HL-60 (cell line): ENCODE results near the gene TAGLN.
A peak's percentile ranks its signal among the peaks of the same experiment; 100 is the strongest.

Source experiments
- DNase-seq, 2 experiments: peaks; one replicate each; pipeline ENCODE4 v3.0.0-alpha.2; 2010 to 2020; ENCODE audit warnings: low read depth in 1 of 2, low spot score in 1 of 2
- H3K27ac ChIP-seq: fragments of 250-450 bp; sonication (Bioruptor Pico); replicated peaks from 2 replicates; pipeline ENCODE4 v1.5.1; 2020; ENCODE audit warnings: mild to moderate bottlenecking, moderate library complexity
- H3K27me3 ChIP-seq: fragments of 250-450 bp; sonication (Bioruptor Pico); 2 replicates; pipeline ENCODE4 v1.5.1; 2021; ENCODE audit warnings: mild to moderate bottlenecking, moderate library complexity; ENCODE audit not compliant: insufficient read depth, poor library complexity, severe bottlenecking
- H3K4me3 ChIP-seq: replicated peaks from 2 replicates; pipeline ENCODE4 v1.5.1; 2011; ENCODE audit warnings: mild to moderate bottlenecking, control low read depth, low read length; ENCODE audit not compliant: insufficient read depth
- GABPA ChIP-seq: IDR thresholded peaks from 2 replicates; pipeline ENCODE4 v1.6.1; 2012; ENCODE audit warnings: low read depth
- POLR2AphosphoS5 ChIP-seq: IDR thresholded peaks from 2 replicates; pipeline ENCODE4 v1.6.1; 2012; ENCODE audit warnings: low read depth
- SPI1 ChIP-seq: IDR thresholded peaks from 2 replicates; pipeline ENCODE4 v1.6.1; 2012; ENCODE audit warnings: low read depth, mild to moderate bottlenecking, borderline replicate concordance
- TF ChIP-seq, protein P1 (sequence below): IDR thresholded peaks from one replicate; pipeline ENCODE4 v1.5.1; 2011; ENCODE audit warnings: low read length, control low read depth, inconsistent platforms; ENCODE audit not compliant: insufficient read depth
- TF ChIP-seq, protein P2 (sequence below): IDR thresholded peaks from 2 replicates; pipeline ENCODE4 v1.6.1; 2012; ENCODE audit warnings: low read depth; ENCODE audit not compliant: insufficient replicate concordance

TAGLN gene

DNA sequence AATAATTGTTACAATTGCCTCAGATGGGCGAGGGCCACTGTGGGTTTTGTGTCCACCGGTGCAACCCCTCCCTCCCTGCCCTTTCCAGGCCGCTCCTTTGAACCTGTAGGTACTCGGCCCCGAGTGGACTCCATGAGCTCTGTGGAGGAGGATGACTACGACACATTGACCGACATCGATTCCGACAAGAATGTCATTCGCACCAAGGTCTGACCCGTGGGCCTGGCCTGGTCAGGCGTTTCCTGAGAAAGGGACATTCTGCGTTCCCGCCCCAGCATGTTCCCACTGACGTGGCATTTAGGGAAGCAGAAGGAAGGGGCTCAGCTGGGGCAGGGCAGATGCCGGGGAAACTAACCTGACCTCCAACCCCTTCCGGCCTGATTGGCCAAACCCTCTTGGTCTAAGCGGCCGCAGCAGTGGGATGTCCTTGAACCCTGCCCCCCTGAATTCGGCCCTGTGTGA, 10.5 kb upstream of the TAGLN start:
- Histone ChIP-seq H3K27ac (no peak overlapping the region), H3K4me3 (no peak overlapping the region), H3K27me3 (no peaks in the 10 kb centered on the region)
- no peak for DNase-seq
- TF ChIP-seq SPI1 (no peak), GABPA (no peak)
- TF ChIP-seq, protein P1, sequence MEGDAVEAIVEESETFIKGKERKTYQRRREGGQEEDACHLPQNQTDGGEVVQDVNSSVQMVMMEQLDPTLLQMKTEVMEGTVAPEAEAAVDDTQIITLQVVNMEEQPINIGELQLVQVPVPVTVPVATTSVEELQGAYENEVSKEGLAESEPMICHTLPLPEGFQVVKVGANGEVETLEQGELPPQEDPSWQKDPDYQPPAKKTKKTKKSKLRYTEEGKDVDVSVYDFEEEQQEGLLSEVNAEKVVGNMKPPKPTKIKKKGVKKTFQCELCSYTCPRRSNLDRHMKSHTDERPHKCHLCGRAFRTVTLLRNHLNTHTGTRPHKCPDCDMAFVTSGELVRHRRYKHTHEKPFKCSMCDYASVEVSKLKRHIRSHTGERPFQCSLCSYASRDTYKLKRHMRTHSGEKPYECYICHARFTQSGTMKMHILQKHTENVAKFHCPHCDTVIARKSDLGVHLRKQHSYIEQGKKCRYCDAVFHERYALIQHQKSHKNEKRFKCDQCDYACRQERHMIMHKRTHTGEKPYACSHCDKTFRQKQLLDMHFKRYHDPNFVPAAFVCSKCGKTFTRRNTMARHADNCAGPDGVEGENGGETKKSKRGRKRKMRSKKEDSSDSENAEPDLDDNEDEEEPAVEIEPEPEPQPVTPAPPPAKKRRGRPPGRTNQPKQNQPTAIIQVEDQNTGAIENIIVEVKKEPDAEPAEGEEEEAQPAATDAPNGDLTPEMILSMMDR = no peak
- TF ChIP-seq, protein P2, sequence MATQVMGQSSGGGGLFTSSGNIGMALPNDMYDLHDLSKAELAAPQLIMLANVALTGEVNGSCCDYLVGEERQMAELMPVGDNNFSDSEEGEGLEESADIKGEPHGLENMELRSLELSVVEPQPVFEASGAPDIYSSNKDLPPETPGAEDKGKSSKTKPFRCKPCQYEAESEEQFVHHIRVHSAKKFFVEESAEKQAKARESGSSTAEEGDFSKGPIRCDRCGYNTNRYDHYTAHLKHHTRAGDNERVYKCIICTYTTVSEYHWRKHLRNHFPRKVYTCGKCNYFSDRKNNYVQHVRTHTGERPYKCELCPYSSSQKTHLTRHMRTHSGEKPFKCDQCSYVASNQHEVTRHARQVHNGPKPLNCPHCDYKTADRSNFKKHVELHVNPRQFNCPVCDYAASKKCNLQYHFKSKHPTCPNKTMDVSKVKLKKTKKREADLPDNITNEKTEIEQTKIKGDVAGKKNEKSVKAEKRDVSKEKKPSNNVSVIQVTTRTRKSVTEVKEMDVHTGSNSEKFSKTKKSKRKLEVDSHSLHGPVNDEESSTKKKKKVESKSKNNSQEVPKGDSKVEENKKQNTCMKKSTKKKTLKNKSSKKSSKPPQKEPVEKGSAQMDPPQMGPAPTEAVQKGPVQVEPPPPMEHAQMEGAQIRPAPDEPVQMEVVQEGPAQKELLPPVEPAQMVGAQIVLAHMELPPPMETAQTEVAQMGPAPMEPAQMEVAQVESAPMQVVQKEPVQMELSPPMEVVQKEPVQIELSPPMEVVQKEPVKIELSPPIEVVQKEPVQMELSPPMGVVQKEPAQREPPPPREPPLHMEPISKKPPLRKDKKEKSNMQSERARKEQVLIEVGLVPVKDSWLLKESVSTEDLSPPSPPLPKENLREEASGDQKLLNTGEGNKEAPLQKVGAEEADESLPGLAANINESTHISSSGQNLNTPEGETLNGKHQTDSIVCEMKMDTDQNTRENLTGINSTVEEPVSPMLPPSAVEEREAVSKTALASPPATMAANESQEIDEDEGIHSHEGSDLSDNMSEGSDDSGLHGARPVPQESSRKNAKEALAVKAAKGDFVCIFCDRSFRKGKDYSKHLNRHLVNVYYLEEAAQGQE = no peak

DNA sequence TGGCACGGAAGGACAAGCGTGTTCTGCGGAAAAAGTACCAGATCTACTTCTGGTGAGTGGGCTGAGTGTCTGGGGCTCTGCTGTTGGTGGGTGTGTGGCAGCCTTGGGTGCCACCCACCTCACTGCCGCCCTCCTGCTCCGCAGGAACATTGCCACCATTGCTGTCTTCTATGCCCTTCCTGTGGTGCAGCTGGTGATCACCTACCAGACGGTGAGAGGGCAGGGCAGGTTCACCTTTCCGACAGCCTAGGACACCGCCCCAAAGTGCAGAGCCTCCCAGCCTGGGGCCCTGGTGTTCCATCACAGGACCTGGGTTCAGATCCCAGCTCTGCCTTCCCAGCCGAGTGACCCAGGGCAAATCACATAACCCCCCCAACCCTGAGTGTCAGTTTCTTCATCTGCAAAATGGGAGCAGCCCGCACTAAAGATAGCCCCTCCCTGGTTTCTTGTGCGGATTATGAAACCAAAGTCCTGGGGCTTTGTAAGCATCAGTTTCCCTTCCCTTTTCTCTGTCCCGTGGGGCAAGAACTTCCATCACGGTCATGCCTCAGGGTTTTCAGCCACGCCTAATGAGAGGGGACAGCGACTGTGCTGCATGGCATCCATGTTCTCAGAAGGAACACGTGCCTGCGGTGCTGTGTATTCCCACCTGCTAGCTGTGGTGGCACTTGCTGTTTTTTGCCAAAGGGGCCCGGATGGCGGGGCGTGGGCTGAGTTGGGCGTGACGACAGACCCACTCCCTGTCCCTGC, 9.8 kb upstream of the TAGLN start:
- Histone ChIP-seq H3K27me3 (no peaks in the 10 kb centered on the region), H3K4me3 (no peak overlapping the region), H3K27ac (no peak overlapping the region)
- peak in 1 of 2 experiments; percentile 72 for DNase-seq
- TF ChIP-seq GABPA = no peak
- TF ChIP-seq, protein P2 = no peak
- TF ChIP-seq SPI1 = no peak
- TF ChIP-seq, protein P1 = no peak
- no peak for TF ChIP-seq POLR2AphosphoS5

DNA sequence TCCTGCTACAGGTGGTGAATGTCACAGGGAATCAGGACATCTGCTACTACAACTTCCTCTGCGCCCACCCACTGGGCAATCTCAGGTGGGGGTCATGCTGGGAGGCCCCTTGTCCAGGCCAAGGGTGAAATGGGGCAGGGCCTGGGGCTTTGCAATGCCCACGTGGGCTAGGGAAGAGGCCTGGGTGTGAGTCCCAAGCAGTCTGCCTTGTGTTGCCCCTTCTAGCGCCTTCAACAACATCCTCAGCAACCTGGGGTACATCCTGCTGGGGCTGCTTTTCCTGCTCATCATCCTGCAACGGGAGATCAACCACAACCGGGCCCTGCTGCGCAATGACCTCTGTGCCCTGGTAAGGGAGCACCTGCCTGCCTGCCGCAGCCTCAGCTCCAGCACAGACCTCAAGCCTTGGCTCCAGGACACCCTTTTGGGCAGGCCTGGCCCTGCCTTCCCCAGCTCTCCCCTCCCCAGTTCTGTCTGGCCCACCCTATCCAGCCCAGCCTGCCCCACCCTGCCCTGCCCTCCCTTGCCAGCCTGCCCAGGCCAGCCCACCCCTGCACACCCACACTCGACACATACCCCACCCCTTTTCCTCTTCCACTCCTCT, 9.1 kb upstream of the TAGLN start:
- H3K4me3 ChIP-seq = no peak overlapping the region
- H3K27ac ChIP-seq = no peak overlapping the region
- TF ChIP-seq POLR2AphosphoS5 (no peak), GABPA (no peak), SPI1 (no peak)
- TF ChIP-seq, protein P2 = no peak
- TF ChIP-seq, protein P1 = no peak
- DNase-seq = no peak
- no peaks in the 10 kb centered on the region for H3K27me3 ChIP-seq
